ENCODE measurements around the gene PARM1.

PARM1 gene

DNA sequence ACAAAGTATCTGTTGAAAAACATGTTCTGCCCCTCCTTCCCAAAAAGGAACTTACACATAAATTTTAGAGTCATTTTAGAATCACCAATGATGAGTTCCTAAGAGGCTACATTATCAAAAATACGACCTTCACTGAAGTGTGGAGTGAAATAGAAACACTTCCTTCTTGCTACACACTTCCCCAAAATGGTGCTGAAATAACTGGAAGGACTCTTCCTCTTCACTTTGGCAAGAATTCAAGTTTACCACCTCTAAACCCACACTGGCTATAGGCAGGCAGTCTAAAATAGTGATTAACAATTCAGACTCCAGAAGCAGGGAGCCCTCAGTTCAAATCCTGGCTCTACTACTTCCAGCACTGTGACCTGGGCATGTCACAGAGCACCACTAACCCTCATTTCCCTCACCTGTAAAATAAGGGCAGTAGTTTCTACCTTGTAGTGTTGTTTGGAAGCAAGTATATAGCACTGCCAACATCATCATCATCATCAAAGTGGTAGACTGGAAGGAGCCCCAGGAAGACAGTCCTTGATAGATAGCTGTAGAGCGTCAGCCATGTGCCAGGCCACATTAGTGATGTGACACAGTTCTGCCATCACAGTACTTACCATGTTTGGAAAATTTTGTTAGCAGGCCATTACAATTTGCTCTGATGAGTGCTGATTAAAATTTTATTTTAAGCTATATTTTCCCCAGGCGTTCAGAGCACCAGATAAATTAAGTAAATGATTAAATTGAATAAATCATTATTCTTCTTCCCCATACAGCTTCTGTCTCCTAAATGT is 103.3 kb downstream of the PARM1 start:
- DNase-seq = no peak

DNA sequence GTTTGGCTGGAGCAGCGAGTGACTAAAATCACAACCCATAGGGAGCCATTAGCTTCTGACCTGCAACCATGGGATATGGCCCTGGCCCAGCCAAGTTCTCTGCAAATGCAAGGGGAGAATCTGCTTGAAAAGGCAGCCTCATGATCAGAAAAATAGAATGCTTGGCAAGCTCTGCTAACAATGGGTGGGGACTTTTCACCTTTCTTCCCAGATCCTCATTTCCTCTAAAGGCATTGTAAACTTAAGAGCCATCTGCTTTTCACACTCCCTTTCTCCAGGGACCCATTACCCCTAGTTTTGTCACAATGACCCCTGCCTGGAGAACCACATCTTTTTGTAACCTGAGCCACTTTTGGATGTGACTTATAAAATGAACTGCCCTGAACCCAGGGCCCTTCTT is 104.3 kb downstream of the PARM1 start:
- DNase-seq = no peak

- DNase-seq = no peak
These were observed 105.5 kb downstream of the PARM1 start for GRCh38 chr4:75038376-75038775.

DNA sequence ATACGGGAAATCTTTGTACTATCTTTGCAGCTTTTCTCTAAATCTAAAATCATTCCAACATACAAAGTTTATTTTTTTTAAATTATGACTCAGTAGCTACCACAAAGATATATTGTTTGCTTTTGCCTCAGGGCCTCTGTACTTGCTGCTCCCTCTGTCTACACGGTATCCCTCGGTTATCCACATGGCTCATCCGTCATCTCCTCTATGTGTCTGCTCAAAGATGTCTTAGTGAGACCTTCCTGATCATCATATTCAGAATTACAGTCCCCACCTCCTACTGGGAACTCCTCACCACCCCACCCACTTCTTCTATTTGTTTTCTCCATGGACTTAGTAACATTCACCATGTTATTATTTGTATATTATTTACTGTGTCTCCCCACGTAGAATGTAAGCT is 107.8 kb downstream of the PARM1 start:
- no peak for DNase-seq

- no peak for DNase-seq
These were observed 109.8 kb downstream of the PARM1 start for GRCh38 chr4:75042601-75043208.

GRCh38 chr4:75046226-75046625 is 113.3 kb downstream of the PARM1 start:
- DNase-seq = no peak

GRCh38 chr4:75046641-75047040 is 113.7 kb downstream of the PARM1 start:
- no peak for DNase-seq

- no peak for DNase-seq
These were observed 115.4 kb downstream of the PARM1 start for GRCh38 chr4:75048208-75048879.

GRCh38 chr4:75051431-75051830 is 118.5 kb downstream of the PARM1 start:
- DNase-seq = no peak

- DNase-seq = no peak
These were observed 120.4 kb downstream of the PARM1 start for GRCh38 chr4:75053352-75053751.

- no peak for DNase-seq
These were observed 121.2 kb downstream of the PARM1 start for GRCh38 chr4:75054078-75054477.

DNA sequence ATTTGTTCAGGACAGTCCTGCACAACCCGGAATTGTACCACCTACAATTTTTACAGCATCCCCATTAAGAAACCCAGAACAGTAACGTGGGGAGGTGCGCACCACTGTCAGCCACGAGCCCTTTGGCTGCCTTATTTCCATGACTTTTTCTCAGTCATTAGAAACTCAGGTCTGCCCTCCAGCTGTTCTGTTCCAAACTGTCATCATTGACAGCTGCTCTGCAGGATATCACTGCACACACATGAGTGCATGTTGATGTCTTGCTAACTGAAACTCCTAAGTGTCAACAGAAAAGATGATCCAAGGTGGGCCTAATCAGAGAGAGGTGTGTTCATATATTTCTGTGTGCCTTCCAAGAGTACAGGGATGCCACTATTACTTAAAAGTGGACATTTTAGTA is 123.4 kb downstream of the PARM1 start:
- DNase-seq = no peak

GRCh38 chr4:75057369-75057768 is 124.5 kb downstream of the PARM1 start:
- DNase-seq = no peak

DNA sequence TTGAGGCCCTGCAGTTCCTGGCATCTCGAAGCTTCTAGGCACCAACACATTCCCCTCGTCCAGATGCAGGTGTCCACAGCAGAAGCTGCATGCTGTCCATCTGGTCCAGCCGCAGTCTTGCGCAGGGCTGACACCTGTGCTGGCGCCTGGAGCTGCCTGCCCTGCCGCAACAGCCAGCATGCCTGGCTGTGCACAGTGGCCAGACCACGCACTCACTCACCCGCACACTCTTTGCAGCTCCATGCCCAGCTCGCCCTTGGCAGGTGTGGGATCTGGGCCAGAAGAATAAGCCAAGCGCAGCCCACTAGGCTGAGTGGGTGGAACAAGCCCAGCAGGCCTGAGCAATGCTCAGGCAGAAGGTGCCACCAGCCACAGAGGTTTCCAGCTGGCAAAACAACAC is 125.6 kb downstream of the PARM1 start:
- no peak for DNase-seq

DNA sequence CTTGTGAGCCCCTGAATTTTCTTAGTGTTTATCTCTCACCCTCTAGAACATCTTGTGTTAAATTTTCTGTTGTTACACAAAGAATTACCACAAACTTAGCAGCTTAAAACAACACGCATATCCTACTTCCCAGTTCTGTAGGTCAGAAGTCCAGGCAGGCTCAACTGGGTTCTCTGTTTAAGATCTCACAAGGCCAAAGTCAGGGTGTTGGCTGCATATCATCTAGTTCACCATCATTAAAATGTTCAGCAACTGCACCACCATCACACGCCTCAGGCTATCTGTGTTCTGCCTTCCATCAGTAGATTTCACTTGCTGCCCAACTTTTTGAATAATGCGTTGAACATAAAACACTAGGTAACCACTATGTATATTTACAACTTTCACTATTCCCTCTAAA is 130.5 kb downstream of the PARM1 start:
- DNase-seq = no peak

DNA sequence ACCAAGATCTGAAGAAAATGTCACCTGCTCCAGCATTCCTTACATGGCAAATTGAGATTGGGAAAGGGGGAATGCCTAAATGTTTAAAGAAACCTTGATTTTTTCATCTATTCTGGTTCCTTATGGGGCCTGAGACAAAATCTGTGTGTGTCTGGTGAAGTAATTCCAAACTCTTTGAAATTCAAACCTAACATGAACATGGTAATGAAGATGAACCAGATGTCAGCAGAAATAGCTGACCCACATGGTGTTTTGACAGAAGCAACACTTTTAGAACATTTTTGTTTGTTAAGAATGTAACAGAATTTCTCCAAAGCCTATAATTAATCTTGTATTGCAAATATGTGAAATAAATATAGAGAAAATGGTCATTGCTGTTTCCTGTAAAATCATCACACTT is 133.0 kb downstream of the PARM1 start:
- no peak for DNase-seq

GRCh38 chr4:75069493-75070074 is 136.7 kb downstream of the PARM1 start:
- DNase-seq = no peak

DNA sequence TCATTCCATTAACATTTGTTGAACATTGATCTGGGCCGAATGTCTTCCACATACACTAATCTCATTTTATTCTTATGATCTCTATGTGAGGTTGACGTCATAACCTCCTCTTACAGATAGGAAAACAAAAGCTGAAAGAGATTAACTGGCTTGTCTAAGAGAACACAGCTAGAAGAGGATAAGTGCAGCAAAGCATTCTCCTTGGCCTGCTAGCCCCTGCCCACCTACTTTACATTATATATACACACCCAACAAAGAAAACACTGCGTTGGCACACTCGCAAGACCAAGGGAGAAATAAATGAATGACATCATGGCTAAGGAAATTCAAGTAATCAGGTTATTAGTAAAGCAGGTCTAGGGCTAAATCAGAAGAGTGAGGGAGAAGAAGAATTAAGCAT is 138.4 kb downstream of the PARM1 start:
- DNase-seq = no peak

DNA sequence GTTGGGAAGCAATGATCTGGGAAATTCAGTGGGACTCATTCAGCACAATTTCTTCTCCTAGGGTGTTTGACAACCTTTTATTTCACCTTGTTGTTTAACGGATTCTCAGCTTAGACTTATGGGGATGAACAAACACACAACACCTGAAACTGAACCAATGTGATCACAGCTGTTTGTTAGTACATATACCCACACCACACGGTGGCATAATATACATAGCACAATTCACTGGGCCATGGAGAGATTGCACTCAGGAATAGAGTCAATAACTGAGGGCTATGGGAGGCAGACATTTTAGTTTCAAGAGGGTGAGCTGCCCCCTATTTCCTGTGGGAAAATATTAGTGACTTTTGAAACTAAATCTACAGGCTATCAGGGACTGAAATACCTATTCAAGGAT is 148.0 kb downstream of the PARM1 start:
- no peak for DNase-seq

DNA sequence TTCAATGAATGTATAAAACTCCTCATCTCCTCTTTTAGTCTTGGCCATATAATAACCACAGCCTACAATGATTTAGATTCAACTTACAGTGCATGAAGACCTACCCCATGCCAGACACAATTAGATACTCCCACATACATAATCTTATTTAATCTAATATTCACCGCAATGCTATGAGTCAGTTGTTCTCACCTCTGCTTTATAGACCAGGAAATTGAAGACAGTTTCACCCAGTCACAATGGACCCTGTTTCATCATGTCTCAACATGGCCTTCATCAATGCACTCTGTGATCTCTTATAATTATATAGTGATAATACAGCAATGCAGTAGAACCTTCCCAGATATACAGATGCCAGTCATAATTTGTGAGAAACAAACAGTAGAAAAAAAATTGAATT is 148.6 kb downstream of the PARM1 start:
- DNase-seq = no peak

- no peak for DNase-seq
These were observed 154.5 kb downstream of the PARM1 start for GRCh38 chr4:75087416-75087815.

GRCh38 chr4:75087865-75088264 is 154.9 kb downstream of the PARM1 start:
- no peak for DNase-seq

DNA sequence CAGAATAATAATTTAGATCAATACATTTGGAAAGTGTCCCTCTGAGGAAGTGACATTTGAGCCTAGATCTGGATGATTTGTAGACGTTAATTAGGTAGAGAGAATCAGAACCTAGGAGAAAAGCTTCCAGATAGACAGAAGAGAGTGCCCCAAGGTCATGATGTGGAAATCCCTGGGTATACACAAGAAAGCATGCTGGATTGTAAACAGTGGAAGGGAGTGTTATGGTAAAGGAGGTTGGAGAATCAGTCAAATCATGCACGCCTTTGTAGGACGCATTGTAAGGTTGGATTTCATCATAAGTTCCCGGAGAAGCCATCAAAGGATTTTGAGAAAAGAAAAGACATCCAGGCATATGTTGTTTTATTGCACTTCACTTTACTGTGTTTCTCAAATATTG is 156.3 kb downstream of the PARM1 start:
- no peak for DNase-seq

DNA sequence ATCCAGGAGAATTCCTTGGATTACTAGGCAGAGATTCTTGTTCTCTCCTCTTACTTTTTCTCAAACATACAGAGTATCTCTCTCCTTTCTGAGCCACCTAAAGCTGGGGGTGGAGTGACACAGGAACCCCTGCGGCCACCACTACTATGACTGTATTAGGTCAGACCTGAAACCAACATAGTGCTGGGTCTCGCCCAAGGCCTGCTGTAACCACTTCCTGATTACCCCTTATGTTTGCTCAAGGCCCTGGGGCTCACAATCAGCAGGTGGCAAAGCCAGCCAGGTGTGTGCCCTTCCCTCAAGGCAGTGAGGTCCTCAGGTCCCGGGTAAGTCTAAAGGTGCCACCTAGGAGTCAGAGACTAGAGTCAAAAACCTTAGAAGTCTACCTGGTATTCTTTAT is 166.4 kb downstream of the PARM1 start:
- no peak for DNase-seq
